GM23248 (cell line): Measurements from ENCODE around the gene AKAP4.

Source experiments
- EZH2 ChIP-seq: fragments of 200-600 bp; sonication (generic); IDR thresholded peaks from 2 replicates; pipeline ENCODE4 v1.6.1; 2018; ENCODE audit warnings: antibody characterized with exemption, mild to moderate bottlenecking; ENCODE audit not compliant: insufficient read depth, poor library complexity, severe bottlenecking
- EZH2phosphoT487 ChIP-seq: fragments of 200-600 bp; sonication (generic); IDR thresholded peaks from 2 replicates; pipeline ENCODE4 v1.6.1; 2018; ENCODE audit warnings: antibody characterized with exemption, moderate library complexity, mild to moderate bottlenecking, low read depth; ENCODE audit not compliant: insufficient read depth

DNA sequence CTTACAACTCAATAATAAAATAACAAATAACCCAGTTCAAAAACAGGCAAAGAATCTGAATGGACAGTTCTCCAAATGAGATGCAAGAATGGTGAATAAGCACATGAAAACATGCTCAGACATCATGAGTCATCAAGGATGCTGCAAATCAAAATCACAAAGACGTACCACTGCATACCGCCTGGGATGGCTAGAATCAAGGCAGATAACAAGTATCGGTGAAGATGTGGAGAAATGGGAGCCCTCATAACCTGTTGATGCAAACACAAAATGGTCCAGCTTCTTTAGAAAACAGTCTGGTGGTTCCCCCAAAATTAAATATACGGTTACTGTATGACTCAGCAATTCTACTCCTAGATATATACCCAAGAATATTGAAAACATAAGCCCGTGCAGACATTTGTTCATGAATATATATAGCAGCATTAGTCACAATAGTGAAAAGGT, 32.5 kb downstream of the AKAP4 start:
- TF ChIP-seq EZH2phosphoT487 (no peak), EZH2 (no peak)
